NCI-H524 (cell line): ENCODE measurements around the gene PTGES.
A peak's percentile ranks its signal among the peaks of the same experiment; 100 is the strongest.

Source experiments
- DNase-seq, 2 experiments: peaks; one replicate each; lab custom pipeline; 2025; lab: John Stamatoyannopoulos, UW

Gene PTGES

GRCh38 chr9:129717991-129718390 is 34.9 kb downstream of the PTGES start:
- DNase-seq: no peak

- no peak for DNase-seq
These were observed 36.8 kb downstream of the PTGES start for GRCh38 chr9:129716091-129716490.

- DNase-seq: no peak
These were observed 38.3 kb downstream of the PTGES start for GRCh38 chr9:129714511-129715061.

- no peak for DNase-seq
These were observed 39.5 kb downstream of the PTGES start for GRCh38 chr9:129713402-129713679.

- no peak for DNase-seq
These were observed 40.0 kb downstream of the PTGES start for GRCh38 chr9:129712634-129713401.

- DNase-seq: no peak
These were observed 42.7 kb downstream of the PTGES start for GRCh38 chr9:129710169-129710453.

- DNase-seq: no peak
These were observed 43.2 kb downstream of the PTGES start for GRCh38 chr9:129709438-129710168.

- no peak for DNase-seq
These were observed 44.0 kb downstream of the PTGES start for GRCh38 chr9:129708793-129709192.

GRCh38 chr9:129704807-129705206 is 48.0 kb downstream of the PTGES start:
- DNase-seq: no peak

- DNase-seq: no peak
These were observed 49.0 kb downstream of the PTGES start for GRCh38 chr9:129703667-129704355.

GRCh38 chr9:129702589-129703520 is 50.0 kb downstream of the PTGES start:
- peak; percentile 20 to 35 for DNase-seq

GRCh38 chr9:129701549-129701948 is 51.3 kb downstream of the PTGES start:
- DNase-seq: no peak

GRCh38 chr9:129701054-129701453 is 51.8 kb downstream of the PTGES start:
- no peak for DNase-seq

GRCh38 chr9:129698254-129698757 is 54.5 kb downstream of the PTGES start:
- DNase-seq: no peak

GRCh38 chr9:129697656-129698253 is 55.1 kb downstream of the PTGES start:
- DNase-seq: no peak

- DNase-seq: peak; percentile 51 to 57
These were observed 55.7 kb downstream of the PTGES start for GRCh38 chr9:129696944-129697655.

- DNase-seq: no peak
These were observed 57.0 kb downstream of the PTGES start for GRCh38 chr9:129695870-129696269.

GRCh38 chr9:129694243-129694646 is 58.6 kb downstream of the PTGES start:
- no peak for DNase-seq

- no peak for DNase-seq
These were observed 59.1 kb downstream of the PTGES start for GRCh38 chr9:129693741-129694140.

GRCh38 chr9:129692534-129692933 is 60.3 kb downstream of the PTGES start:
- no peak for DNase-seq
